ENCODE measurements around the gene INHBA. TPM values are rescaled to one million over a fixed set of nuclear protein-coding genes. Genes with fewer than 3 reads are reported as not detected.

Gene INHBA
- total and polyA plus RNA-seq, 2 of the 4 experiments (the other 2 are of a cell fraction), result 60.2 to 112 TPM

DNA sequence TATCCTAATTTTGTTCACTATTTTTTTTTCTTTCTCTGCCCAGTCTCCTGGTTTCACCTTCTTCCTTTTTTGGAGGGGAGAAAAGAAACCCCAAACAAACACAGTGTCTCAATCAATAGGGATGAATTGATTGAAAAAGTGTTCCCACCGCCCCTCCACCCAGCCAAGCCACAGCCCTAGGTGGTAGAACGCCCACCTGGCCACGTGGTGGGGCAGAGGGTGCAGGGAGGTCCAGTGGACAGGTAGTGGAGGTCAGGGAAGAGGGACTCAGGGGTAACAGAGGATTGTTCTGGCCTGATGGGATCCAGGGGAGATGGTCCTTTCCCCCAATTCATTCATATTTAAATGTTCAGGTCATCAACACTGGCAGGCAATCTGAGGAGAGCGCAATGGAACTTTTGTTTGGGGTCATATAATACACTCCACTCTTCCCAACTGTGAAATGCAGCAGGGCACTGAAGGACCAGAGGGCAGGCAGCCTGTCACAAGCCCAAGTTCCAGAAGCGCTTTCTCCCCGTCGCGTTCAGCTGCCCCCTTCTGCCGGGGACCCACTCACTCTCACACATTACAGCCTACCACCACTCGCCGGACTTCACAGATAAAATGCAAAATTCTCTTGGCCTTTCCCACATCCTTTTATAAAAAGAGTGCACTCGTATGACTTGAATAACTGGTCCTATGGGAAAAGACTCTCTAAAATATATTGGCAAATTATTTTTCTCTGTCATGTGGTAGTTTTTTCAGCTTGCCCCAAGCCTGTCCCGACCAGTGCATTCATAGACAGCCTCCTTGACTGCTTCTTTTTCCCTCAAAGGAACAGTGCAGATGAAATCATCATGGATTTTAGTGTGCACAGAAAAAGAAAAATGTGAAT, 1.6 kb downstream of the INHBA start (continued):
- no peak for TF ChIP-seq CEBPB (IDR thresholded peaks at IDR 0.05; ENCODE audit: low read depth, low read length)
- TF ChIP-seq SMC3 (IDR thresholded peaks at IDR 0.05; ENCODE audit: low read depth, low read length), result no peak
- TF ChIP-seq RAD21 (IDR thresholded peaks at IDR 0.05; ENCODE audit: low read length), result no peak

DNA sequence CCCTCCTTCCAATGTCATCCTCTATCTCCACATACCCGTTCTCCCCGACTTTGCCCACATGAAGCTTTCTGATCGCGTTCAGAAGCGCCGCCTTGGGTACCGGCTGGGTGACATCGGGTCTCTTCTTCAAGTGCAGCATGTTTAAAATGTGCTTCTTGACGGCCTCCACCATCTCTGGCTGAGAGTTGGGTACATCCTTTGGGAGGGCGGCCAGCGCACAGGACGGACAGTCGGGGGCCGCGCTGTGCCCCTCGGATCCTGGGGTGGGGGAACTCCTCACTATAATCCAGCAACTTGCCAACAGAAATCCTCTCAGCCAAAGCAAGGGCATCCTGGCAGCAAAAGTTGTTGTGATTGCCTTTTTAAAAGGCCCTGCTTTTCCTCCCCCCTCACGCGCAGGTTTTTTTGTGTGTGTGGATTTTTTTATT, 2.8 kb downstream of the INHBA start:
- Histone ChIP-seq H4K91ac (ENCODE audit: insufficient read depth, low read depth, low read length) (peak overlapping the region; percentile 79), H2BK15ac (ENCODE audit: low read depth, low read length) (0 out of 3 replicates have a peak overlapping the region, but pooled peaks have one; percentile 19), H3K23ac (ENCODE audit: low read depth, low read length) (peak overlapping the region; percentile 97), H2AK5ac (ENCODE audit: low read depth, low read length) (peak overlapping the region; percentile 93), H3K27ac (ENCODE audit: insufficient read depth, low read length) (peak overlapping the region; percentile 99), H3K4ac (ENCODE audit: low read depth, low read length) (peak overlapping the region; percentile 95), H2AFZ (replicated peaks; ENCODE audit: low read length, poor library complexity) (peak overlapping the region; percentile 66), H2BK5ac (ENCODE audit: low read depth, low read length, poor library complexity, severe bottlenecking) (peak overlapping the region; percentile 98), H2BK120ac (ENCODE audit: low read depth, low read length) (peak overlapping the region; percentile 89), H3K9me1 (ENCODE audit: insufficient read depth, low read length) (no peaks in the 10 kb centered on the region; the same call in 1 of the 2 replicates), H3K36me3 (ENCODE audit: control insufficient read depth, insufficient read depth, low read length) (peaks cover 6% of the 10 kb centered on the region), H3K9me3 (ENCODE audit: control insufficient read depth, insufficient read depth, low read length) (no peaks in the 10 kb centered on the region), H3K4me2 (ENCODE audit: low read depth, low read length) (peak overlapping the region; percentile 90), H4K8ac (ENCODE audit: low read depth in 2 of 2, low read length in 2 of 2) (peak overlapping the region; percentile 64 to 83), H3K18ac (ENCODE audit: low read depth, low read length) (peak overlapping the region; percentile 72), H2BK20ac (ENCODE audit: low read depth, low read length) (peak overlapping the region; percentile 58; the same call in 1 of the 2 replicates), H4K20me1 (ENCODE audit: insufficient read depth, low read length) (peaks cover 23% of the 10 kb centered on the region; the same call in 1 of the 2 replicates), H3K14ac (replicated peaks; ENCODE audit: low read depth, low read length) (peak overlapping the region; percentile 95), H3K4me3 (ENCODE audit: insufficient read depth, low read depth, low read length) (peak overlapping the region; percentile 91), H3K9ac (ENCODE audit: low read depth, low read length) (peak overlapping the region; percentile 94), H3K4me1 (ENCODE audit: control insufficient read depth, insufficient read depth, low read length) (peaks cover 10% of the 10 kb centered on the region), H3K27me3 (ENCODE audit: control insufficient read depth, insufficient read depth, low read length) (no peaks in the 10 kb centered on the region), H2AK9ac (replicated peaks; ENCODE audit: low read depth, low read length, poor library complexity) (peak overlapping the region; percentile 77), H3K56ac (ENCODE audit: extremely low read depth, insufficient read depth, low read length) (peak overlapping the region; percentile 99), H3K79me1 (ENCODE audit: low read depth in 1 of 2, low read length in 2 of 2) (peaks cover 5 to 13% of the 10 kb centered on the region in 2 experiments; a peak in 2 of 4 replicates), H4K5ac (ENCODE audit: low read depth, low read length) (peak overlapping the region; percentile 77)
- in situ Hi-C loops (cut with MboI; ENCODE audit: low sequenced_read_pairs), result loop anchor here (10.0 kb wide), 1 partner anchor 935 kb away; no protein-coding TSS in a partner anchor
- CTCF ChIA-PET, result no interaction called here
- DNase-seq, result peak; percentile 35
- POLR2A ChIA-PET (ENCODE audit: unreplicated experiment), result interaction anchor here (0.5 kb wide), 1 partner anchor 632 kb away, joined by 3 read pairs; no protein-coding TSS in a partner anchor
- BruUV-seq (replicated peaks), result no TSS peak
- ATAC-seq (ENCODE audit: low read depth), result no peak
- intact Hi-C loops (cut with micrococcal nuclease), result loop anchor here (2.0 to 10.0 kb wide), 3 partner anchors 185 to 1225 kb away; no protein-coding TSS in a partner anchor
- no CpG with 5 or more reads among the region's 18 CpGs for WGBS, 2 experiments (ENCODE audit: extremely low coverage in 2 of 2, insufficient read length in 1 of 2)
- dilution Hi-C loops (cut with HindIII; ENCODE audit: low sequenced_read_pairs, unreplicated experiment), result no loop called here
- TF ChIP-seq RFX5 (IDR thresholded peaks at IDR 0.05; ENCODE audit: low read depth, low read length), result no peak
- TF ChIP-seq CEBPB (IDR thresholded peaks at IDR 0.05; ENCODE audit: low read depth, low read length), result no peak
- TF ChIP-seq CHD1 (IDR thresholded peaks at IDR 0.05; ENCODE audit: low read depth, low read length), result peak; percentile 20; the same call in 1 of the 2 replicates
- peak; percentile 39 for TF ChIP-seq POLR2A (IDR thresholded peaks at IDR 0.05; ENCODE audit: low read depth, low read length)
- TF ChIP-seq RAD21 (IDR thresholded peaks at IDR 0.05; ENCODE audit: low read length), result no peak
- TF ChIP-seq, protein P1, sequence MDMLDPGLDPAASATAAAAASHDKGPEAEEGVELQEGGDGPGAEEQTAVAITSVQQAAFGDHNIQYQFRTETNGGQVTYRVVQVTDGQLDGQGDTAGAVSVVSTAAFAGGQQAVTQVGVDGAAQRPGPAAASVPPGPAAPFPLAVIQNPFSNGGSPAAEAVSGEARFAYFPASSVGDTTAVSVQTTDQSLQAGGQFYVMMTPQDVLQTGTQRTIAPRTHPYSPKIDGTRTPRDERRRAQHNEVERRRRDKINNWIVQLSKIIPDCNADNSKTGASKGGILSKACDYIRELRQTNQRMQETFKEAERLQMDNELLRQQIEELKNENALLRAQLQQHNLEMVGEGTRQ (IDR thresholded peaks at IDR 0.05; ENCODE audit: low read depth, low read length), result no peak
- TF ChIP-seq MXI1 (IDR thresholded peaks at IDR 0.05; ENCODE audit: borderline replicate concordance, low read depth, low read length), result no peak
- TF ChIP-seq ELK1 (IDR thresholded peaks at IDR 0.05; ENCODE audit: borderline replicate concordance, low read depth, low read length), result no peak
- no peak for TF ChIP-seq SMC3 (IDR thresholded peaks at IDR 0.05; ENCODE audit: low read depth, low read length)
- no peak for TF ChIP-seq MAZ (IDR thresholded peaks at IDR 0.05; ENCODE audit: borderline replicate concordance, low read depth, low read length)
- no peak for TF ChIP-seq BHLHE40 (IDR thresholded peaks at IDR 0.05; ENCODE audit: low read depth, low read length)
- no peak for TF ChIP-seq FOS (IDR thresholded peaks at IDR 0.05; ENCODE audit: low read depth, low read length)
- no peak for TF ChIP-seq NFE2L2 (IDR thresholded peaks at IDR 0.05; ENCODE audit: low read depth, low read length)

Measured in IMR-90 (cell line).